ENCODE data around the gene SPAG16. TPM values are rescaled to one million over a fixed set of nuclear protein-coding genes. Genes with fewer than 3 reads are reported as not detected.

SPAG16 gene
- polyA plus RNA-seq (2013, experiment 1 of 2), result 13.7 TPM
- polyA plus RNA-seq (2013, experiment 2 of 2), result 18.7 TPM

DNA sequence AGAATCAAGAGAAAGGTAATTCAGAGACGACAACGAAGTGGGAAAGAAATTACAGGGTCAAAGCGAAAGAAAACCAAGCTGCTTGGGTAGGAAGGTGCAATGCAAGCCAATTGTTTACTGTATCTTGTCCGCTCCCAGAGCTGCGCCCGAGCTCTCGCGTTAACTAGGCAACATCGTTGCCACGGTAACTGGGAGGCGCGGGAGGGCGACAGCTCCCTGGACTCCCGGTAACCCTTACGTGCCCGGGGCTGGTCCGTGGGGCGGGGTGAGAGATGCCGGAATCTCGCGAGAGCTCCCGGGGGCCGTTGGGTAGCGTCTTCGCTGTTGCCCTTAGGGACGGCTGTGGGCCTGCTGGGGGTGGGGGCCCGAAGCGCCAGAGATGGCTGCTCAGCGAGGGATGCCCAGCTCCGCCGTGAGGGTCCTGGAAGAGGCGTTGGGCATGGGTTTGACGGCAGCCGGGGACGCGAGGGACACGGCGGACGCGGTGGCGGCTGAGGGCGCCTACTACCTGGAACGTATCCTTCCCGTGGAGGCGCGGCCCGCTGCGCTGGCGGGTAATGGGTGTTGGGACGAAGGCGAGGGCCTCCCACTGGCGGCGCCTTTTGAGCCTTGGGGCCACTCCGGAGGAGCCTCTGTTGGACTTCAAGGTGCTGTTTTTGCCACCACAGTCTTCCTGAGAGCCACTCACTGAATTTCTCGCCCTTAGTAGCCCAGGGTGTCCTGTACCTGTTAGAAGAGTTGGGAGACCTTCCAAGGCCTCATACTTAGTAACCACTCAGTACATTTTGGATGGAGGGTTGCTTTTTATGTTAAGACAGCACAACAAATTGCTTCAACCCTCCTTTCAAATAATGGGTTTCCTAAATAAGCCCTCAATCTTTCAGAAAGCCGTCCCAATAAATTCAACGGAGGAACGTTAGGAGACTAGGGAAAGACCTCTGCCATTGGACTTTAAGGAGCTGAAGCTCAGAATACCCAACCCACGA lies at the start of gene SPAG16:
SPAG16 (plus strand) TSS at position 360 of the 986 bp plus-strand sequence.
- peak within 1 kb of the TSS; percentile 91 for H3K4me3 ChIP-seq (ENCODE audit: low read length)

DNA sequence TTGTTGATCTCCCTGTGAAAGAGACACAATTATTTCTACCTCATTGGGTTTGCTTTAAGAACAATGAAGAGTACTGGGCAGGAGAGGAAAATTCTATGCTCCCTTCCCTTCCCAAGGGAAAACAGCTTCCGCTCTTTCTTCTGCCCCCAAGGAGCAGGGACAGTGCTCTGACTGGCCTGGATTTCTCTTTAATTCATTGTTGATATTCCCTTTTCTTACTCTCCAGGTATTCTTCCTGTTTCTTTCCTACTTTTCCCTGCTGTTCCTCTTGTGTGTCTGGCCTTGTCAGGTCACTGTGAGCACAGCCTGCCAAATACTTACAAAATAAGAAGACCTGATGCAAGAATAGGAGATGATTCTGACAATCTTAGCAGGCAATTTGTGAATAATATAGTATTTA lies 49.6 kb upstream of the SPAG16 start:
- no peak overlapping the region for H3K9ac ChIP-seq (ENCODE audit: low read depth, low read length)
- WGBS, result 65% methylated on average over 1 of the region's 1 CpG
- no peak overlapping the region for H3K4me3 ChIP-seq (ENCODE audit: low read length)
- H3K27me3 ChIP-seq (ENCODE audit: insufficient read depth, low read length), result no peaks in the 10 kb centered on the region
- no peaks in the 10 kb centered on the region for H3K36me3 ChIP-seq (ENCODE audit: insufficient read depth, low read length)
- H3K4me1 ChIP-seq (ENCODE audit: insufficient read depth, low read length), result peaks cover 71% of the 10 kb centered on the region
- H3K27ac ChIP-seq (ENCODE audit: low read depth, low read length), result peak overlapping the region; percentile 24; the same call in 1 of the 2 replicates
- H3K9me3 ChIP-seq (ENCODE audit: insufficient read depth, low read depth, low read length), result no peaks in the 10 kb centered on the region

More for the DNA sequence above, at the start of gene SPAG16:
- peak within 1 kb of the TSS; percentile 88 for H3K9ac ChIP-seq (ENCODE audit: low read depth, low read length)
- no peaks in the 10 kb centered on the region for H3K27me3 ChIP-seq (ENCODE audit: insufficient read depth, low read length)
- H3K4me1 ChIP-seq (ENCODE audit: insufficient read depth, low read length), result peaks cover 11% of the 10 kb centered on the region
- WGBS, result 7% methylated on average over 59 of the region's 59 CpGs
- H3K36me3 ChIP-seq (ENCODE audit: insufficient read depth, low read length), result no peaks in the 10 kb centered on the region
- no peaks in the 10 kb centered on the region for H3K9me3 ChIP-seq (ENCODE audit: insufficient read depth, low read depth, low read length)
- peak within 1 kb of the TSS; percentile 66 for H3K27ac ChIP-seq (ENCODE audit: low read depth, low read length)

DNA sequence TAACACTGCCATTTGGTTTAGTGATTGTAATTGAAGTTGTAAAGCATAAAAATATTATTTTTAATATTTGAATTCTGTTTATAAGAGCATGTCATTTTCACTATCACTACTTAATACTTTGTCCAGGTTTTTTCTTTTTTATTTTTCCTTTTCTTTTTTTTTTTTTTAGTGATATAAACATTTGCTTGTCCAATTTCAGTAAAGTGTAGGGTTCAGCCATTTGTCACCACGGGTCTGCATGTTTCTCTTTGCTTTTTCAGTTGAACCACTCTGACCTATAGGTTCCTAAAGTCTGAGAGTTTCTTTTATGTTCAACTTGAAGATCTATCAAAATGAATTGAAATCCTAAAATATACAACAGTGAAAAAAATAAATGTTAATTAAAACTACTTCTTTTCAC lies 48.5 kb upstream of the SPAG16 start:
- 100% methylated on average over 1 of the region's 1 CpG for WGBS
- H3K36me3 ChIP-seq (ENCODE audit: insufficient read depth, low read length), result no peaks in the 10 kb centered on the region
- no peak overlapping the region for H3K9ac ChIP-seq (ENCODE audit: low read depth, low read length)
- H3K27me3 ChIP-seq (ENCODE audit: insufficient read depth, low read length), result no peaks in the 10 kb centered on the region
- no peak overlapping the region for H3K4me3 ChIP-seq (ENCODE audit: low read length)
- H3K27ac ChIP-seq (ENCODE audit: low read depth, low read length), result no peak overlapping the region
- peaks cover 71% of the 10 kb centered on the region for H3K4me1 ChIP-seq (ENCODE audit: insufficient read depth, low read length)
- H3K9me3 ChIP-seq (ENCODE audit: insufficient read depth, low read depth, low read length), result no peaks in the 10 kb centered on the region

DNA sequence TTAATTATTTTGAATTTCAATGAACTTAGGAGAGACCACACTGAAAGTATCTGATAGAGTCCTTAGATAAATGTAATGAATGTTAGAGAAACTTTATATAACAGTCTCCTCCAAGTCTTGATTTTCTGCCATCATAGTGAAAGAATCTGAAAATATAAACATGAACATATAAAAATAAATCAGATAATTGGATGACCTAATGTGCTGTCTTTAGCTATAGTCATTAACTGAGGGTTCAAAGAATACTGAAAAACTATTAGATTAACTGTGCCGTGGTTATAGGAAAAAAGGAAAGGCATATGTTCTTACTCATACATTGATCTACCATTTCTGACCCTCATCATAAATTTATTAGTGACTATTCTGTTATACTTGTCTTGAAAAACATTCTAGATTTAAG lies 47.0 kb upstream of the SPAG16 start:
- no peak overlapping the region for H3K4me3 ChIP-seq (ENCODE audit: low read length)
- no peak overlapping the region for H3K27ac ChIP-seq (ENCODE audit: low read depth, low read length)
- peaks cover 68% of the 10 kb centered on the region for H3K4me1 ChIP-seq (ENCODE audit: insufficient read depth, low read length)
- WGBS, result no CpG with 5 or more reads among the region's 1 CpG
- no peaks in the 10 kb centered on the region for H3K27me3 ChIP-seq (ENCODE audit: insufficient read depth, low read length)
- no peaks in the 10 kb centered on the region for H3K9me3 ChIP-seq (ENCODE audit: insufficient read depth, low read depth, low read length)
- no peak overlapping the region for H3K9ac ChIP-seq (ENCODE audit: low read depth, low read length)
- H3K36me3 ChIP-seq (ENCODE audit: insufficient read depth, low read length), result no peaks in the 10 kb centered on the region

DNA sequence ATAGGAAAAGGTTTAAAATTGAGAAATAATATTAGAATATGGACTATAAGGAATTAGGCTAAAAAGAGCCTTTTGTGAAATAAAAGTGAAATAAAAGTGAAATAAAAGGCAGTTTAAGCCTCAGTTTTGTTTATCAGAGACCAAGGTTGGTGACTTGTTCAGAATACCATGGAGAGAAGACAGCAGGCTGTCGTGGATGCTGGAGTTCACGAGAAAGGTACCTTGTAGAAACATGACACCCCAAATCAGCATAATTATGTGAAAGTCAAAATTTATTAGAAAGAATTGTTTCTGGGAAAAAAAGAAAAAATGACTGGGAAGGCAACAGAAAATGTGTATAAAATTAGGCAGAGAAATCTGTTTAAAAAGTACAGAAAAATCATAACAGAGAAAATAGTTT lies 46.5 kb upstream of the SPAG16 start:
- 97% methylated on average over 2 of the region's 2 CpGs for WGBS
- Histone ChIP-seq H3K9me3 (ENCODE audit: insufficient read depth, low read depth, low read length) (no peaks in the 10 kb centered on the region), H3K9ac (ENCODE audit: low read depth, low read length) (no peak overlapping the region), H3K4me3 (ENCODE audit: low read length) (no peak overlapping the region), H3K36me3 (ENCODE audit: insufficient read depth, low read length) (no peaks in the 10 kb centered on the region), H3K27me3 (ENCODE audit: insufficient read depth, low read length) (no peaks in the 10 kb centered on the region), H3K4me1 (ENCODE audit: insufficient read depth, low read length) (peaks cover 62% of the 10 kb centered on the region), H3K27ac (ENCODE audit: low read depth, low read length) (no peak overlapping the region)

GRCh38 chr2:213238753-213239495 lies 45.3 kb upstream of the SPAG16 start:
- Histone ChIP-seq H3K9ac (ENCODE audit: low read depth, low read length) (no peak overlapping the region), H3K27me3 (ENCODE audit: insufficient read depth, low read length) (no peaks in the 10 kb centered on the region), H3K4me3 (ENCODE audit: low read length) (no peak overlapping the region), H3K4me1 (ENCODE audit: insufficient read depth, low read length) (peaks cover 56% of the 10 kb centered on the region), H3K36me3 (ENCODE audit: insufficient read depth, low read length) (no peaks in the 10 kb centered on the region), H3K27ac (ENCODE audit: low read depth, low read length) (no peak overlapping the region), H3K9me3 (ENCODE audit: insufficient read depth, low read depth, low read length) (no peaks in the 10 kb centered on the region)
- WGBS, result 86% methylated on average over 3 of the region's 3 CpGs

DNA sequence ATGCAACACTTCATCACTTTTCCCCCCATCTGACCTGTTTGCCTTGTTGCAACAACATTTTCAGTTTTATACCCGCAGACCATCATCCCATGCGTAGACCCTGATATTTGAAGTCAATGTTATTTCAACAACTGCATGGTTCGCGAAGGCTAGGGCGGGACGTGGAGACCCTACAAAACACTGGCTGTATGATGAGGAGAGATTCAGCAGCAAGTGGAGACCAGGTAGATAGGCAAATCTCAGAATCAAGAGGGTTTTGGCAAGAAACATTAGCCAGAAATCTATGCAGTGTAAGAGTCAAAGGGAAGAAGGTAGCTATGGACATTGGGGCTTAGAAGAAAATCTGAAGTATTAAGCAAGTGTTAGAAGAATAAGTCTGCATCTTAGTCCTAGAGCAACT lies 42.4 kb upstream of the SPAG16 start:
- no peak overlapping the region for H3K9ac ChIP-seq (ENCODE audit: low read depth, low read length)
- no peak overlapping the region for H3K27ac ChIP-seq (ENCODE audit: low read depth, low read length)
- no peaks in the 10 kb centered on the region for H3K36me3 ChIP-seq (ENCODE audit: insufficient read depth, low read length)
- H3K4me3 ChIP-seq (ENCODE audit: low read length), result no peak overlapping the region
- H3K9me3 ChIP-seq (ENCODE audit: insufficient read depth, low read depth, low read length), result no peaks in the 10 kb centered on the region
- WGBS, result 95% methylated on average over 6 of the region's 6 CpGs
- H3K27me3 ChIP-seq (ENCODE audit: insufficient read depth, low read length), result no peaks in the 10 kb centered on the region
- H3K4me1 ChIP-seq (ENCODE audit: insufficient read depth, low read length), result peaks cover 27% of the 10 kb centered on the region; the same call in 1 of the 2 replicates

DNA sequence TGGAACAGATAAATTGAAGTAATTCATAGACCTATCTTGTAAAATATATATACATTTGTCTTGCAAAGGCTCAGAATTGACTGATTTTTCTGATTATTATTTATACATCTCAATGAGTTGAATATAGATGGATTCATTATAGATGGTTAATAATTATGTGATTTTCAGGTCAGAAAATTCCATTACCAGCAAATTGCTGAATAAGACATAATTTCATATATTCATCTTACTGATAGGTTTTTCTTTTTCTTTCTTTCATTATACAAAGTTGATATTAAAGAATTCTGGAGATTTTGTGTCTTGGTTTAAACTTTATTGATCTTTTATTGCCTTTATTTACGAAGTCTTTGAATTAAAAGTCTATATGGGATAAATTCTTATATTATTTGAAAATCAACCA lies 41.6 kb upstream of the SPAG16 start:
- WGBS, result no CpG with 5 or more reads among the region's 1 CpG
- Histone ChIP-seq H3K9me3 (ENCODE audit: insufficient read depth, low read depth, low read length) (no peaks in the 10 kb centered on the region), H3K27ac (ENCODE audit: low read depth, low read length) (no peak overlapping the region), H3K4me1 (ENCODE audit: insufficient read depth, low read length) (peaks cover 22% of the 10 kb centered on the region; the same call in 1 of the 2 replicates), H3K36me3 (ENCODE audit: insufficient read depth, low read length) (no peaks in the 10 kb centered on the region), H3K9ac (ENCODE audit: low read depth, low read length) (no peak overlapping the region), H3K4me3 (ENCODE audit: low read length) (no peak overlapping the region), H3K27me3 (ENCODE audit: insufficient read depth, low read length) (no peaks in the 10 kb centered on the region)

- H3K9me3 ChIP-seq (ENCODE audit: insufficient read depth, low read depth, low read length), result no peaks in the 10 kb centered on the region
- 82% methylated on average over 6 of the region's 6 CpGs for WGBS
- H3K4me3 ChIP-seq (ENCODE audit: low read length), result no peak overlapping the region
- no peak overlapping the region for H3K9ac ChIP-seq (ENCODE audit: low read depth, low read length)
- peaks cover 15% of the 10 kb centered on the region; the same call in 1 of the 2 replicates for H3K4me1 ChIP-seq (ENCODE audit: insufficient read depth, low read length)
- H3K27me3 ChIP-seq (ENCODE audit: insufficient read depth, low read length), result no peaks in the 10 kb centered on the region
- no peaks in the 10 kb centered on the region for H3K36me3 ChIP-seq (ENCODE audit: insufficient read depth, low read length)
- no peak overlapping the region for H3K27ac ChIP-seq (ENCODE audit: low read depth, low read length)
These were observed 40.8 kb upstream of the SPAG16 start for GRCh38 chr2:213243189-213244044.

GRCh38 chr2:213246497-213247281 lies 37.6 kb upstream of the SPAG16 start:
- Histone ChIP-seq H3K4me1 (ENCODE audit: insufficient read depth, low read length) (peaks cover 6% of the 10 kb centered on the region), H3K27ac (ENCODE audit: low read depth, low read length) (no peak overlapping the region), H3K9ac (ENCODE audit: low read depth, low read length) (no peak overlapping the region), H3K4me3 (ENCODE audit: low read length) (no peak overlapping the region), H3K9me3 (ENCODE audit: insufficient read depth, low read depth, low read length) (no peaks in the 10 kb centered on the region), H3K27me3 (ENCODE audit: insufficient read depth, low read length) (no peaks in the 10 kb centered on the region), H3K36me3 (ENCODE audit: insufficient read depth, low read length) (no peaks in the 10 kb centered on the region)
- WGBS, result no CpG with 5 or more reads among the region's 4 CpGs
